NCI-H1694 treated with DMSO at 0.1 percent for 48 hours (cell line): ENCODE results near the gene LHPP.

Source experiments
- DNase-seq: peaks from one replicate; lab custom pipeline; 2025; lab: John Stamatoyannopoulos, UW

Gene LHPP

DNA sequence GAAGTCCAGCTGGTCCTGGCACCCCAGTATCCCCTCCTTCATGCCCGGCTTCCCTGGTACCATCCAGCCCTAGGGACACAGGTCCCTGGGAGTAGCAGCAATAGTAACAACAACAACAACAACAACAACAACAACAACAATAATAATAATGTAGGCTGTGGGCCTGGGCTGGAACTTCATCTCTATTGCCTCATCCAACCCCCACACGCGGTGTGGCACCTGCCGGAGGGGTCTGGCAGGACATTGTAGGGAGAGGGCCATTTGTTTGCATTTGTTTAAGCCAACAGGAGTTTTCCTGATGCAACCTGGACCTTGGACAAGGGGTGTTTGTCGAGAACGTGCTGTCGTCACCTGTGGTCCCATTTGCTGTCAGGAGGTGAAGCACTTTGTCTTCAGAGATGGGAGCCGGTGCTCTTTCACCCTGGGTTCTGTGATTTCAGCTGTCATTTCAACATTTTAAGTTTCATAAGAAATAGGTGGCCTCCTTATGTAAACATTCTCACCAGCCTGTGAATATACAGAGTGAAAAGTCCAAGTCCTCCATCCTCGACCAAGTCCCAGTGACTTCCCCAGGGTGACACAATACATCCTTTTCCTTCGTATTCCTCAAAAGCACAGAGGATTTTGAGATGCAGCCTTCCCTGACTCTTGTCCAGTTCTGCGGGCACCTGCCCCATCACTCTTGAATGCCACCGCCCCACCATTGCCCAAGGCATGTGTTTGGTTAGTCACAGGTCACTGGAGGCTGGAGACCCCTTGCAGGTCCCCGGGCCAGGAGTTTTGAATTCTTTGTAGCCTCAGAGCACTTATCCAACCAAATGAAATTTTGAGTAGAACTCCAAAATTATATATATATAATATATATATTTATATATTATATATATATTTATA, 9.2 kb downstream of the LHPP start:
- DNase-seq: no peak

DNA sequence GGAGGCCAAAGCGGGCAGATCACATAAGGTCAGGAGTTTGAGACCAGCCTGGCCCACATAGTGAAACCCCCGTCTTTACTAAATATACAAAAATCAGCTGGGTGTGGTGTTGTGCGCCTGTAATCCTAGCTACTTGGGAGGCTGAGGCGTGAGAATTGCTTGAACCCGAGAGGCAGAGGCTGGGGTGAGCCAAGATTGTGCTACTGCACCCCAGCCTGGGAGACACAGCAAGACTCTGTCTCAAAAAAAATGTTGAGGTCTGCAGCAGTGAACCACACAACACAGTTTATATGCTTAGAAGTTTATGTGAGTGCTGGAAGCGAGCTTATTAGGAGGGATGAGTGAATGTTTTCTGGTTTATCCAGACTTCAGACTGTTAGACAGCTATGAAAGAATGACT, 10.4 kb downstream of the LHPP start:
- no peak for DNase-seq

DNA sequence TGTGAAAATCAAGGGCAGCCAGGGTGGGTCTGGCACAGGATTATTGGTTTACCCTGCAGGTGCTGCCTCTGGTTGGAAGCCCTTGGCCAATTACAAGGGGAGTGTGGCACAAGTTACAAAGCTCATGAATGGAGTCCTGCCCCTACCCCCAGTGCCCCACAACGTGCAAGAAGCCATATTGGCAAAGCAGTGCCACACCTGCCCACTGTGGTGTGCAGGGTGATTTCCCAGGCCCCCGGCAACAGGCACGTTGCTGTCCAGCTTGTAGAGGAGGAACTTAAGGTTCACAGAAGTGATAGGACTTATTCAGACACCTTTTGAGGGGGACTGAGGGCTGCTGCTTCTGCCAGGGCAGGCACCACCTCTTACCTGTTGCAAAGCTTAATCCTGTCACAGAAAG, 11.4 kb downstream of the LHPP start:
- no peak for DNase-seq

DNA sequence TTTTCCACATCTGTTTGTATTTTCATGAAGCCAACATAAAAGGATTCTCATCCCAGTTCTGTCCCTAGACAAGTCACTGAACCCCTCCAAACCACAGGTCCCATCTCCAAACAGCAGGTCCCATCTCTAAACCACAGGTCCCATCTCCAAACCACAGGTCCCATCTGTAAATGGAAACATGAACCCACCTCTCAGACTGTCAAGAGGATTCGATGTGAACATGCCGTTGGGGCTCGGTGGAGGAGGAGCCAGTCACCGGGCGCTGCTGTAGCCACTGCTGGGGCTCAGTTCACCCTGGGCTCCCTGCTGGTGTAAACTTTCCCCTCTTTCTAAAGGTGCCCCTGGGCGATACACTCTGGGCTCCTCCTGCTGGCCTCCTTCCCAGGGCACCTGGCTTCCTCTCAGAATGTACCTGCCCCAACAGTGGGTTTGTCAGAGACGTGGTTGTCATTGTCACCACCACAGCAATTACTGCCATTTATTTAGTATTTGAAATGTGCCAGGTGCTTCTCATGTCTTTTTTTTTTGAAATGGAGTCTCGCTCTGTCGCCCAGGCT, 13.0 kb downstream of the LHPP start:
- DNase-seq: no peak

DNA sequence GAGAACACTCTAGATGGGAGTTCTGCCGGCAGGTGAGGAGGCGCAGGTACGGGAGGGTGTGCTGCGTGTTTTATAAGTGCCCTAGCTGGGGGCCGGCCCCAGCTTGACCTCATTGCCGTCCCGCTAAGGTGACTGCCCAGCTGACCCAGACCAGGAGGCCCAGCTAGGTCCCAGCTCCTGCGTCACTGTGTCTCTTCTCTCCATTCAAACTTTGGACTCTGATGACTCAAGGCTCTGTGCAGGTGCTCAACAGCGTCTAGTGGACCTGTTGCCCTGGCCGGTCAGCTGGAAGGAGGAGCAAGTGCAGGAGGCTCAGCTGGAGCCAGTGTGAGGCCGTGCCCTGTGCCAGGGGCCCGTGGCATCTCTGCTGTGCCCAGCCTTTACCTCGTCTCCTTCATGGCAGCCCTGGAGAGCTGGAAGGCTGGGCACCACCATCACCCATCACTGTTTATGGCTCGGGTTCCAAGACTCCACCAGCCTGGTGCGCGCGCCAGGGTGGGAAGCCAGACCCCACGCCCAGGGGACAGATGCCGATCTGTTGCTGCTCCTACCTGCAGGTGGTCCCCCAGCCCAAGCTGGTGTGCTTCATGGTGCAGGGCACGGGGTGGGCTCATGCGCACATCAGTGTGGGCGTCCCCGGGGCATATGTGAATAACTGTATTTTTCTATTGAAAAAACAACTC, 14.6 kb downstream of the LHPP start:
- DNase-seq: no peak

DNA sequence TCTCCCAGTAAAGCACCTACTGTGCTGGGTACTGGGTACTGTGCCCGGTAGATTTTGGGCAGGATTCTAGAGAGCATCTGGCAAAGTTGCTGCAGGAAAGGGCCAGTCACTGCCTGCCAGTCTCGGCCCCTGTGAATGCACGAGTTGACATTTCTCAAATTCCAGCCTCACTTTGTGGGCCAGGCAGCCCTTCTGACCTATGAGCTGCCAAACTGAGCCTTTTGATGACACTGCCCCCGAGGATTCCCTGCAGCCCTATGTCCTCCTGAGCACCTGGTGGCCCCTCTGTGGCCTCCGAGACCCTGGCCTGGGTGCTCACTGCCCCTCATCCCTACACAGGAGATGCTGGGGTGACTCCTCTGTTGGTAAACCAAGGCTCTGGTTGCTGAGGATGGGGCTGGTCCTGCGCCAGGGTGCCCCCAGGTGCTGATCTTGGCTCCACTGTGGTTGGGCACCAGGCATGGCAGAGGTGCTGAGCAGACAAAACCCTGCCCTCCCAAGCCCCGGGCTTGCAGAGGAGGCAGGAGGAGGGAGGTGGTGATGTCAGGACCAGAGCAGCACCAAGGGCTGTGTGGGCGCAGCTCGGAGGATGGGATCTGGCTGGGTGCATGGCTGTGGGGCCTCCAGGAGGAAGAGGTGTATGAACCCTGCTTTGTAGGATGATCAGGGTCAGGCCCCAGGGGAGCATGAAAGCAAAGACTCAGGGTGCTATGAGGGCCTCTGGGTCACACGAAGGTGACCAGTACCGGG, 16.2 kb downstream of the LHPP start:
- no peak for DNase-seq

DNA sequence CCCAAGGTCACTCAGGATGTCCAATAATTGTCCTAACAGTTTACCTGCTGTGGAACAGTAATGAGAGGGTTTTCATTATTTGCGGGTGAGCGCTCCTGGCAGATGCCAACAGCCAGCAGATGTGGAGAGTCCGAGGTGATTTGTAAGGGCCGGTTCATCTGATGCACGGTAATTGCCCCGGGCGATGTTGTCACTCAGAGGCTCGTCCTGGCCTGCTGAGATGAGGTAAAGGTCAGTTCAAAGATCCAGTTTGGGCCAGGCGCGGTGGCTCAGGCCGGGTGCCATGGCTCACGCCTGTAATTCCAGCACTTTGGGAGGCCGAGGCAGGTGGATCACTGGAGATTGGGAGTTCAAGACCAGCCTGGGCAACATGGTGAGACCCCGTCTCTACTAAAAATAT, 16.9 kb downstream of the LHPP start:
- DNase-seq: no peak

DNA sequence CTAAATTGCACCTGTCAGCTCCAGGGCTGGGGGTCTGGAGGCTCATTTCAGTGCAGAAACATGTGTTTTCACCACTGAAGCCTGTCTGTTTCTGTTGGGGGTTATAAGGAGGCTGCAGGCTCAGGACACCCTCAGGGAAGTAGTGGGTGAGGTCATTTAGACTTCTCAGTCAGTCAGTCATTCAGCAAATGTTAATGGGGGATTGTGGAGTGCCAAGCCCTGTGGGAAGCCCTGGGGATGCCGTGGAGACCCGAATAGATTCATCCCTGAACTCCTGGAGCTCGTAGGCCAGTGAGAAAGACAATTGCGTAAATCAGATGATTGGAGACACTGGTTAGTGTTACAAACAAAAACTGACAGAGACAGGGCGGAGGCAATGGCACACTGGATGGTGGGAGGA, 19.2 kb downstream of the LHPP start:
- DNase-seq: no peak

DNA sequence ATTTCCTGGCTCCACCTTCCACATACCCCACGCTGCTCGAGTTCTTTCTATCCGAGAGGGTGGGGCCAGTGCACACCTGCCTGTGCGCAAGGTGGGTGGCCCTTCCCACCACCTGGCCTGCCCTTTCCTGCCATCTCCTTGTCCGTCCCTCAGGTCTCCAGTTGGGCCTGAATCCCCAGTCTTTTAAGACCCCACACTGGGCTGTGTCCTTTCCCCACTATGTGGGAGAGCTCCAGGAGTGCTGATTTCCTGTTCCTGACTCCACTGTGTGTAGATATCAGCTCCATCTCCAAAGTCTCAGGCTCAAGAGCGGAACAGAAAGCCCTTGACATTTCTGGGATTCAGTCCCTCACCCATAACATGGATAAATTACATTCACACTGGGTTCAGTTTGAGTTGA, 20.1 kb downstream of the LHPP start:
- DNase-seq: no peak

DNA sequence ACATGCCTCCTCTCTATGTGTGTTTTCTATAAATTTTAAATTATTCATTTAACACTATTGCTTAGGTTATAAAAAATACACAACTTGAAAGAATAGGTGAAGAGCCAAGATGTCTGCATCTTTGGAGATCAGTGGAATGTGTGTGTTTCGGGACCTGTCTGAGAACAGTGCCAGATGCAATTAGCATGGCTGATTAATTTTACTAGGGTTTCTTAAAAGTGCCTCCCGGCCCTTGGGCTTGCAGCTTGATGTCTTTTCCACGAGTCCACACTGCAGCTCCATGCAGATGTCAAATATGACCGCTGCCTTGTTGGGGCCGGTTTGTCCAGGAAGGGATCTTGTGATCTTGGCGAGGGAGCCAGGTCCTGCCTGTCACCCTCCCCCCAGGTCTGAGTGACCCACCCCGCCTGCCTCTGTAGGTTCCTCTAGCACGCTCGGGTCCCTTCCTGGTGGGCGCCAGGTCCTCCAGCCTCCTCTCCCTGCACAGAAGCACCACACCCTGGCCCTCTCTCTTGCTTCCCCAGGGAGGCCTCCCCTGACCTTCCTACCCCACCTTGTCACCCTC, 20.7 kb downstream of the LHPP start:
- DNase-seq: no peak

DNA sequence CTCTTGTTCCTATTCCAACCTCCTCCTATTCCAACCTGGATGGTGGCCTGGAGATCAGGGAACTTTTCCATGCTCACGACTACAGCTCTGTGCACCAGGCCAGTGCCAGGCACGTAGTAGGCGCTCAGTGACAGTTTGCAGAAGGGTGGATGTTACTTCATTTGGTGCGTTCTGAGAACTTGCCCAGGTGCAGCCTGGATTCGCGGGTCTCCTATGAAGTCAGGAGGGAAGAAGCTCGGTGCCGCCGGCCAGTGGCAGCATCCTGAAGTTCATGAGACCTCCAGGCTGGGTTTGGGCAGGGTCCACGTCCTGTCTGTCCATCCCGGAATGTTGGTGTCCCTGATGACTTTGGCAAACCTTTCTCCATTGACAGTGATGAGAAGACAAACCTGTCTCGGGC, 21.3 kb downstream of the LHPP start:
- DNase-seq: no peak

DNA sequence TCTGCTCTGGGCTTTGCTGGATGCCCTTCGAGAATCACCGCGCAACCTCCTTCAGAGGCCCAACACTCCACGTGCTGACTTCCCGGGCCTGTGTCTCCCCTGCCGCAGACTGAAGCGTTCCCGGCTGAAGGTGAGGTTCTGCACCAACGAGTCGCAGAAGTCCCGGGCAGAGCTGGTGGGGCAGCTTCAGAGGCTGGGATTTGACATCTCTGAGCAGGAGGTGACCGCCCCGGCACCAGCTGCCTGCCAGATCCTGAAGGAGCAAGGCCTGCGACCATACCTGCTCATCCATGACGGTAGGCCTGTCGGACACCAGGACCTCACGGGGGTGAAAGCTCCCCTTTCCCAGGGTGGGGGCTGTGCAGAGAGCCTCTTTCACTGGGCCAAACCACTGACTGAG, 22.4 kb downstream of the LHPP start:
- DNase-seq: no peak

DNA sequence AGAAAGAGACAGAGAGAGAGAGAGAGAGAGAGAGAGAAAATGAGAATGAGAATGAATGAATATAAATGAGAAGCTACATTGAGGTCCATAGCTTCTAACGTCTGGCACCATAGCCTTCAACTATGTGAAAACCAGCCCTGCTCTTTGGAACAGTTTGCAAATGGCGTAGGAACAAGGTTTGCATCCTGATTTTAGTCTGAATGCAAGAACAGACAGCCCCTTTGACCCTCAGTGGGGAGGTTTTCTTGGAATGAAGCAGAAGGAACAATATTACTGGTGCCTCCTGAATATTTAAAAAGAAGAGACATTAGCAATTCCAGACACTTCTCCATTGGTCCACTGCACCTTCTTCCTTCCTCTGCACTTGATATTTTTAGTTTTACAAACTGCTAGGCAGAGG, 23.0 kb downstream of the LHPP start:
- no peak for DNase-seq

DNA sequence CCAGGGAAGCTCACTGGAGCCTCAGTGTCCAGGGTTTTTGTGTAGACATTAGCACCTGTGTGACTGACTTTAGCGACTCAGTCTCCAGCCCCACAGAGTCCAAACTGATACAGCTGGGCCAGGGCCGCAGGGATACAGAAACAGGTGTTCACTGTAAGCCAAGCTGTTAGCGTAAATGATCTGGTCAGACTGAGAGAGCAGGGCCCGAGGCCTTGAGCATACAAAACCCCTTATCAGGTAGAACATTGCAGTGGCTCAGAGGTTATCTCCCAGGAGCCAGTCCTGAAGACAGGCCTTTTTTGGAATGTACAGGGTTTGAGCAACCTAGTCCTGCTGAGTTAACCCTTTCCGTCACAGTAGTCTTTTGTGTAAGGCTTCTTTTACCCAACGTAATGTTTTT, 25.0 kb downstream of the LHPP start:
- no peak for DNase-seq

DNA sequence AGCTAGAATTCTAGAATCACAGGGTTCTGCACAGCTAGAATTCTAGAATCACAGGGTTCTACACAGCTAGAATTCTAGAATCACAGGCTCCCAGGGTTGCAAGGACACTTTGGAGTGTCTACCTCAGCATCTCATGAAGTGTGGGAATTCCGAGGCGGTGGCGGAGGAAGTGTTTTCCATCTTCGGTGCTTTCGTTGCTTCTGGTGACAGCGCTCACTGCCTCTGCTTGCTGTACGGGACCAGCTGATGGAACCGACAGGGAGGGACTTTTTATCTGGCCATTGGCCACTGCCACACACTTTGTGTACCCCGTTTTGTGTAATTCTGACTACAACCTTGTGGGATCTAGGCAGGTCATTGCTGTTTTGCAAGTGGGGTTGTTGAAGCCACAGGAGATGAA, 29.5 kb downstream of the LHPP start:
- no peak for DNase-seq

DNA sequence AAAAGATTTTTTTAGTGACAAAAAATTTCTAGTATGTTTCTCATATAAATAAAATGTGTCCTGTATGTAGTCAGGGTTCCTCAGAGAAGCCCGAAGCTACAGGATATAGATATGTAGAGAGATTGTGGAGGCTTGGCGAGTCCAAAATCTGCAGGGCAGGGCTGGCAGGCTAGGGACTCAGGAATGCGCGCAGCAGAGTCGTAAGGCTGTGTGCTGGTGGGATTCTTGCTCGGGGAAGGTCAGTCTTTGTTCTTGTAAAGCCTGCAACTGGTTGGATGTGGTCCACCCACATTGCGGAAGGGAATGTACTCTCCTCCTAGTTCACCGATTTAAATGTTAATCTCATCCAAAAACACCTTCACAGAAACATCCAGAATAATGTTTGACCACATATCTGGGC, 30.6 kb downstream of the LHPP start:
- DNase-seq: no peak

DNA sequence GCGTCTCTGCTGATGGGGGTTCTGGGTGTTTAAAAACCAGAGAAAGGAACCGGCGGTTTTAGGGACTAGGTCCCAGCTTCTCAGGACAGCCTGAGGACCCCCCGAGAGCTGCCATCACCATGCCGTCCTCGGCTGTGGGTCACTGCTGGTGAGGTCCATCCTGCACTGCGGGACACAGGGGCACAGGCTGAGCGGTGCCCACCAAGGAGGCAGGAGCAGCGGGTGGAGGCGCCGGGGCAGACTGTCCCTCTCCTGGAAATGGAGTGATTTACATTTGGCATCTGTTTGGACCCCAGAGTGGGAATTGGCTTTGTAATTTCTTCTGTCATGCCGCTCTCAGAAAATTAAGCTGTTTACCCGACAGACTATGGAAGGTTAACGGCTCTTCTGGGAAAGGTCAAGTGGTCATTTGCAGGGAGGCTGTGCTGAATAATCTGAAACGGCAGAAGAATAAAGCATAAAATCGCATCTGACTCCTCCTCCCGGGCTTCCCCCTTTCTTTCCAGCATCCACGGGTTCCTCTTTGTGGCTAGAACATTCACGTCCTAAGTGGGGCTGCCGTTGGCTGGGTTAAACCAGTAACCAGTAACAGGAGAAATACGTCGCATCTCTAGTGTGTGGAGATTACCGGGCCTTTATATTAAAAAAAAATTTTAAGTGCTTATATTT, 31.7 kb downstream of the LHPP start:
- no peak for DNase-seq

DNA sequence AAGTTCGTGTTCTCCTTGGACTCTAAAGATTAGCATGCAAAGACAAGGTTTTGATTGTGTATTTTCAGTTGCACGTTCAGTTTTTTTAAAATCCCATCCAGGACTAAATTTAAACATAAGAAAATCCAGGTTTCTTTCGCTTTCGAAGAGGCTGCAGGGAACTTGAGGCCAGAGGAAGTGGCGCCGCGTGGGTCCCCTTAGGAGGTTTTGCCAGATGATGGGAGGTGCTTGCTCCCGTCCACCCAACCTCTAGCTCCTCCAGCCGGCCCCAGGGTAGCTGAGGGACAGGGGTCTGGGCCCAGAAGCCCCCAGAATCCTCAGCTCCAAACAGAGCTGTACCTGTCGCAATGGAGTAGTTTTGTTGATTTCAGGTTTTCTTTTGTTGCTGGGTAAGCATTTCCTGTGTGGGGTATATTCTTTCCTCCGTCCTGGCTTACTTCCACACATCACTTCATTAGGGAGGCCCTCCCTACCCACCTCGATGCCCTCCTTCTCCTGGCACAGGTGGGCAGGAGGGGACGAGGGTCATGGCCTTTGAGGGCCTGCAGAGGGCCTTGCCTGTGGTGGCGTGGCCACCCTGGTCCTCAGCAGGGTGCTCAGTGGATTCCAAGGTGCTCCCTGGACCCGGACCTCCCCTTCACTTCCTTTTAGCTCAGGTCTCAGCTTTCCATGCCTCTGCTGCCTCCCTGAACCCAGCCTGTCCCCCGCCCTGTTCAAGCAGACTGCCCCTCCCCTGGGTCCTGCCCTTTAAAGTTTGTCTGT, 32.6 kb downstream of the LHPP start:
- DNase-seq: no peak

DNA sequence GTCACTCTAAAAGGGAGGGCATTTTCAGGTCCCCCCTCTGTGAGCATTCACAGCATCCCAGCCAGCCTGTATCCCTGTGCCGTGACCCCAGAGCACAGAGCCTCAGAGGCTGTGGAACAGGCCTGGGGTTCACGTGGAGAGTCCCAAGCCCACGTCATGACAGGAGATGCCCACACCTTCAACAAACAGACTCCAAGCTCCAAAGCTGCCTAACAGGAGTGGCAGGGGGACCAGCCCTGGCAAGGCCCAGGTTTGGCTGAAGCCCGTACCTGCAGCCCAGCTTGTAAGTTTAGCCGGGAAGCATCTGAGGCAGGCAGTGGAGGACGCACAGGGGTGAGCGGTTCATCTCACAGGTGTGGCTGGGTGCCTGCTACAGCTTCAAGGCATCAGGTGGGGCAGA, 33.5 kb downstream of the LHPP start:
- DNase-seq: no peak

DNA sequence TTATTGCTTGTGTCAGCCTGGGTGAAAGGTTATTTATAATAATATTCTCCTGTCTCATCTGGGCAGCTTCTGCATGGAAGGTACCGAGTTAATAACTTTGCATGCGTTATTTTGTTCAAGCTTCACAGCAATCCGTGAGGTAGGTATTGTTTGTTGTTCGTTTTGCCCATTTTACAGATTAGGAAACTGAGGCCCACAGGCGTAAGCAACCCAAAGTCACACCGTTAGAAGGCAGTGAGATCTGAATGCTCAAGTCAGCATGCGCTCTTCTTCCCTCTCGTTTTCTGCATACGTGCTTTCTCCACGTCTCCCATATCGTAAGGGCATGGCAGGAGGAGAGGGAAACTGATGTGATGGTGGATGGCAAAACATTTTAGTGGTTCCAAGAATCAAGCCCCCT, 34.1 kb downstream of the LHPP start:
- DNase-seq: no peak

DNA sequence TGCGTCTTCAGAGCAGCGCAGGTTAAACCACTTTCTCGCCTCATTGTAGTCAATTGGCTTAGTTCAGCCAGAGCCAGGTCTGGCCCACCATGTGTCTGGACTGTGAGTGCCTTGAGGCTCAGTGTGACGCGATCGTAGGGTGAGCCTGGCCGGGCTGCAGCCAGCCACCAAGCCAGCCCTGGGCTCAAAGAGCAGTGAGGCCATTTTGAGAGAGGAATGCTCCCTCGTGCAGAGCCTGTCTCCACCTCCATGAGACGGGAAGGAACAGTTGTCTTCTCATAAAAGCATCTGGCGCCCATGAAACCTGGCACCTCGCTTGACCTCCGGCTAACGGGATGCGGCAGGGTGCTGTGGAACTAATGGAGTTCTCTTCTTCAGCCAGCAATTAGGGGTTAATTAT, 34.5 kb downstream of the LHPP start:
- DNase-seq: no peak
